HEK293 (cell line): ENCODE results near the gene BCOR.

Experiments
- CTCF ChIA-PET: fragments of 350-600 bp; formaldehyde crosslinking; extraction: SDS; loops from one replicate; lab custom pipeline; 2021; ENCODE audit warnings: antibody characterized with exemption; lab: Yijun Ruan, JAX
- POLR2A ChIA-PET: fragments of 300-600 bp; formaldehyde crosslinking; extraction: SDS; loops from one replicate; lab custom pipeline; 2020; ENCODE audit warnings: antibody characterized with exemption, inconsistent platforms; lab: Yijun Ruan, JAX
- H3K27ac ChIP-seq: fragments of 200-500 bp; sonication (Bioruptor generic); 2 replicates; pipeline ENCODE4 v1.5.1; 2014; ENCODE audit warnings: low read depth, low read length, control low read depth, inconsistent platforms; ENCODE audit errors: extremely low read depth
- H3K36me3 ChIP-seq, 2 experiments: fragments of 200-500 bp in 1 of 2; sonication (Bioruptor generic) in 1 of 2; 1 replicate in 1 of 2; 2 replicates in 1 of 2; pipeline ENCODE4 v1.5.1; 2014 to 2017; ENCODE audit warnings: inconsistent platforms in 2 of 2, low read length in 2 of 2; ENCODE audit not compliant: control insufficient read depth in 2 of 2, insufficient read depth in 1 of 2
- H3K4me1 ChIP-seq: fragments of 200-500 bp; sonication (Bioruptor generic); 2 replicates; pipeline ENCODE4 v1.5.1; 2014; ENCODE audit warnings: mild to moderate bottlenecking, low read length, inconsistent platforms; ENCODE audit not compliant: control insufficient read depth, insufficient read depth
- H3K4me3 ChIP-seq: 2 replicates; pipeline ENCODE4 v1.5.1; 2011; ENCODE audit warnings: low read depth, mild to moderate bottlenecking, control low read depth, low read length, moderate library complexity
- H3K9me3 ChIP-seq: fragments of 200-500 bp; sonication (Bioruptor generic); 2 replicates; pipeline ENCODE4 v1.5.1; 2014; ENCODE audit warnings: low read depth, low read length, inconsistent platforms; ENCODE audit not compliant: control insufficient read depth, insufficient read depth
- EGR2 ChIP-seq: fragments of 450-650 bp; formaldehyde crosslinking; IDR thresholded peaks from 2 replicates; pipeline ENCODE4 v1.5.1; 2016; ENCODE audit warnings: low read depth, missing biosample characterization, missing genetic modification characterization
- KLF10 ChIP-seq: fragments of 450-650 bp; IDR thresholded peaks from 2 replicates; pipeline ENCODE4 v1.5.1; 2018; ENCODE audit warnings: missing biosample characterization, mild to moderate bottlenecking, missing genetic modification characterization
- KLF7 ChIP-seq: fragments of 450-650 bp; formaldehyde crosslinking; IDR thresholded peaks from 2 replicates; pipeline ENCODE4 v1.5.1; 2016; ENCODE audit warnings: missing biosample characterization, missing genetic modification characterization, borderline replicate concordance
- PRDM1 ChIP-seq: fragments of 450-650 bp; formaldehyde crosslinking; IDR thresholded peaks from 2 replicates; pipeline ENCODE4; 2016; ENCODE audit warnings: missing biosample characterization, missing genetic modification characterization
- ZBTB1 ChIP-seq: fragments of 450-650 bp; formaldehyde crosslinking; IDR thresholded peaks from 2 replicates; pipeline ENCODE4 v1.5.1; 2016; ENCODE audit warnings: missing biosample characterization, missing genetic modification characterization
- ZFP69B ChIP-seq: fragments of 450-650 bp; formaldehyde crosslinking; IDR thresholded peaks from 2 replicates; pipeline ENCODE4 v1.5.1; 2016; ENCODE audit warnings: missing biosample characterization, missing genetic modification characterization
- ZNF121 ChIP-seq: fragments of 450-650 bp; formaldehyde crosslinking; IDR thresholded peaks from 2 replicates; pipeline ENCODE4 v1.5.1; 2016; ENCODE audit warnings: missing biosample characterization, missing genetic modification characterization
- ZNF138 ChIP-seq: fragments of 450-650 bp; formaldehyde crosslinking; IDR thresholded peaks from 2 replicates; pipeline ENCODE4 v1.5.1; 2016; ENCODE audit warnings: missing biosample characterization, missing genetic modification characterization, borderline replicate concordance
- ZNF335 ChIP-seq: fragments of 450-650 bp; formaldehyde crosslinking; conservative IDR thresholded peaks from 2 replicates; pipeline ENCODE4 v1.5.1; 2016; ENCODE audit warnings: missing biosample characterization, missing genetic modification characterization
- ZNF341 ChIP-seq: fragments of 450-650 bp; formaldehyde crosslinking; IDR thresholded peaks from 2 replicates; pipeline ENCODE4; 2016; ENCODE audit warnings: low read depth, missing biosample characterization, missing genetic modification characterization
- ZNF350 ChIP-seq: fragments of 450-650 bp; formaldehyde crosslinking; IDR thresholded peaks from 2 replicates; pipeline ENCODE4 v1.5.0; 2017; ENCODE audit warnings: missing biosample characterization, mild to moderate bottlenecking, missing genetic modification characterization
- ZNF426 ChIP-seq: fragments of 450-650 bp; formaldehyde crosslinking; IDR thresholded peaks from 2 replicates; pipeline ENCODE4 v1.5.1; 2017; ENCODE audit warnings: missing biosample characterization, missing genetic modification characterization, mild to moderate bottlenecking, inconsistent platforms, moderate library complexity
- ZNF473 ChIP-seq: fragments of 450-650 bp; formaldehyde crosslinking; IDR thresholded peaks from 2 replicates; pipeline ENCODE4 v1.5.1; 2017; ENCODE audit warnings: missing biosample characterization, missing genetic modification characterization
- ZNF660 ChIP-seq: fragments of 450-650 bp; IDR thresholded peaks from 2 replicates; pipeline ENCODE4 v1.5.1; 2018; ENCODE audit warnings: missing biosample characterization, mild to moderate bottlenecking, missing genetic modification characterization
- ZNF776 ChIP-seq: fragments of 450-650 bp; formaldehyde crosslinking; IDR thresholded peaks from 2 replicates; pipeline ENCODE4 v1.5.0; 2017; ENCODE audit warnings: missing biosample characterization, missing genetic modification characterization, borderline replicate concordance
- ZNF830 ChIP-seq: fragments of 450-650 bp; IDR thresholded peaks from 2 replicates; pipeline ENCODE4 v1.5.0; 2018; ENCODE audit warnings: missing biosample characterization, missing genetic modification characterization, low read depth, mild to moderate bottlenecking, moderate library complexity
- TF ChIP-seq, protein P1 (sequence below): fragments of 450-650 bp; IDR thresholded peaks from 2 replicates; pipeline ENCODE4 v1.5.1; 2018; ENCODE audit warnings: missing biosample characterization, missing genetic modification characterization
- TF ChIP-seq, protein P2 (sequence below): fragments of 450-650 bp; formaldehyde crosslinking; IDR thresholded peaks from 2 replicates; pipeline ENCODE4 v1.5.1; 2016; ENCODE audit warnings: missing biosample characterization, missing genetic modification characterization, low read depth

BCOR gene

DNA sequence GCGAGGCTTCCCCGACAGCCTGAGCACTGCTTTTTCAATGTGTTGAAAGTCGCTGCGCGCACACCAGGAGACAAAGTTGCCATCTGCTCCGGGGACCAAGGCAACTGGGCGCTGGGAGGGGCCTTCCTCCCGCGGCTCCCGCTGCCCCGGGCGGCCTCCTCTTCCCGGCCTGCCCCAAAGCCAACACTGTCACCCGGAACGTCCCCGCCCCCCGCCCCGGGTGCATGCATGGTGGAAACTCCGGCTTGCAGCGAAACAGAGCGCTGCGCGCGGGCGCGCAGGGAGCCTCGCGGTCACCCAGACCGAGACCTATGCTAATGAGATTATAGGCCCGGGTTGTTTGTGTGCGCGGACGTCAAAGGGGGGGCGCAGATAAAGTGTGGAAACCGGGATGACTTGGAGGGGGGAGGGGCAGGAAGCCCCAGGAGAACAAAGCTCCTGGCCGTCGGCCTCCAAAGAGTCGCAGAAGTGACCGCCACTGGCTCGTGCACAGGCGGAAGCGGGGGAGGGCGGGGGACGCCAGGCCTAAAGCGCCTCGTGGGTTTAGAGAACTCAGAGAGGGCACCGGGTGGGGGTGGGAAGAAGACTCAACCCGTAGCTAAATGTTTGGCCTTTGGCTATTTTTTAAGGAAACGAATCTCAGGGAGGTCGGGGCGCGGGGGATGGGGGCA is 88.8 kb downstream of the BCOR start:
- Histone ChIP-seq H3K9me3 (no peaks in the 10 kb centered on the region), H3K36me3 (no peaks in the 10 kb centered on the region), H3K27ac (no peak overlapping the region), H3K4me3 (no peak overlapping the region), H3K4me1 (peaks cover under 1% of the 10 kb centered on the region; the same call in 1 of the 2 replicates)
- TF ChIP-seq KLF10: no peak
- TF ChIP-seq ZNF776 (tag by site-specific recombination): no peak
- TF ChIP-seq ZNF335 (tag by site-specific recombination): no peak
- TF ChIP-seq ZNF426 (tag by site-specific recombination): no peak
- no peak for TF ChIP-seq KLF7 (tag by site-specific recombination)
- no peak for TF ChIP-seq ZNF121 (tag by site-specific recombination)
- TF ChIP-seq, protein P1, sequence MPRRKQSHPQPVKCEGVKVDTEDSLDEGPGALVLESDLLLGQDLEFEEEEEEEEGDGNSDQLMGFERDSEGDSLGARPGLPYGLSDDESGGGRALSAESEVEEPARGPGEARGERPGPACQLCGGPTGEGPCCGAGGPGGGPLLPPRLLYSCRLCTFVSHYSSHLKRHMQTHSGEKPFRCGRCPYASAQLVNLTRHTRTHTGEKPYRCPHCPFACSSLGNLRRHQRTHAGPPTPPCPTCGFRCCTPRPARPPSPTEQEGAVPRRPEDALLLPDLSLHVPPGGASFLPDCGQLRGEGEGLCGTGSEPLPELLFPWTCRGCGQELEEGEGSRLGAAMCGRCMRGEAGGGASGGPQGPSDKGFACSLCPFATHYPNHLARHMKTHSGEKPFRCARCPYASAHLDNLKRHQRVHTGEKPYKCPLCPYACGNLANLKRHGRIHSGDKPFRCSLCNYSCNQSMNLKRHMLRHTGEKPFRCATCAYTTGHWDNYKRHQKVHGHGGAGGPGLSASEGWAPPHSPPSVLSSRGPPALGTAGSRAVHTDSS: no peak
- TF ChIP-seq ZNF473 (tag by site-specific recombination): no peak
- no peak for TF ChIP-seq ZFP69B (tag by site-specific recombination)
- TF ChIP-seq EGR2 (tag by site-specific recombination): no peak
- TF ChIP-seq ZNF341 (tag by site-specific recombination): no peak
- POLR2A ChIA-PET: interaction anchor here (0.7 kb wide), 1 partner anchor 404 kb away, joined by 7 read pairs; no protein-coding TSS in a partner anchor
- CTCF ChIA-PET: no interaction called here

DNA sequence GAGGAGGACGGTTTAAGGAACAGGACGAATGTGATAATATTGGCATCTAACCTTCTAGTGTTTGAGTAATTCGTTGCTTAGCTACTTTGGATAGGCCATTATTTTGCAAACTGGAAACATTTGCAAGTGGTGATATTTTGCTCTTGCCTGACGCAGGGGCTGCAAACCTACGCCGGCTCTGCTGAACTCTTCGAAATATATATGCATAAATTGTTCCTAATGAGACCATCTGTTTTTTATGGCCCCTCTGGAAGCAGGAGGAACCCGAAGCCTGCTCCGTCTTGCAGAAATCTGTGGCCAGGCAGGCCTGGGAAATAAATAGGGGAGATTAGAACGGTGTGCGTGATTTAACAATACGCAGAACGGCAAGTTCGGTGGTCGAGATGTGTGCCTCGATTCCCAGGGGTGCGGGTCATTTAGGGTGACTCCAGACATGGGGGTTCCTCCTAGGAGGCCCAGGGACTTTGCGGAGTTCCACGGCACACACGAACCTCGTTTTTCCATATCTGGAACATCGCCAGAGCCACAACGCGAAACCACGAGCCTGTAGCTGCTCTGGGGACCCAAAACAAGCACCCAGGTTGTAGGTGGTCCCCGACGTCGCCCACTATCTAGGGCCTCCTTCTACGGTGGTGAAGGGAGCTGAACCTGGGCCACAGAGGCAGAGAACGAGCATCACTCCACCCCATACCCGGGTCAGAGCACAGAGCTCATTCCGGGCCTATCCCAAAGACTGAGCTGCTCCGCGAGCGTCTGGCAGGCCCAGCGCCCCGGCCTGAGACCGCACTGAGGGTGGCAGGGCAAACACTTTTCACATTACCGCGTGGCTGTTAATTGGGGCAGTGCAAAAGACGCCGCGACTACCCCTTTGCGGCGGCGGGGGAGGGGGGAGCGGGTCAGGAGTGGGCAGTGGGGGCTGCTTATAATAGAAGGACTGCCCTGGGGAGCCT is 89.7 kb downstream of the BCOR start:
- ChIA-PET POLR2A (no interaction called here), CTCF (no interaction called here)
- H3K36me3 ChIP-seq: no peaks in the 10 kb centered on the region
- TF ChIP-seq, protein P2, sequence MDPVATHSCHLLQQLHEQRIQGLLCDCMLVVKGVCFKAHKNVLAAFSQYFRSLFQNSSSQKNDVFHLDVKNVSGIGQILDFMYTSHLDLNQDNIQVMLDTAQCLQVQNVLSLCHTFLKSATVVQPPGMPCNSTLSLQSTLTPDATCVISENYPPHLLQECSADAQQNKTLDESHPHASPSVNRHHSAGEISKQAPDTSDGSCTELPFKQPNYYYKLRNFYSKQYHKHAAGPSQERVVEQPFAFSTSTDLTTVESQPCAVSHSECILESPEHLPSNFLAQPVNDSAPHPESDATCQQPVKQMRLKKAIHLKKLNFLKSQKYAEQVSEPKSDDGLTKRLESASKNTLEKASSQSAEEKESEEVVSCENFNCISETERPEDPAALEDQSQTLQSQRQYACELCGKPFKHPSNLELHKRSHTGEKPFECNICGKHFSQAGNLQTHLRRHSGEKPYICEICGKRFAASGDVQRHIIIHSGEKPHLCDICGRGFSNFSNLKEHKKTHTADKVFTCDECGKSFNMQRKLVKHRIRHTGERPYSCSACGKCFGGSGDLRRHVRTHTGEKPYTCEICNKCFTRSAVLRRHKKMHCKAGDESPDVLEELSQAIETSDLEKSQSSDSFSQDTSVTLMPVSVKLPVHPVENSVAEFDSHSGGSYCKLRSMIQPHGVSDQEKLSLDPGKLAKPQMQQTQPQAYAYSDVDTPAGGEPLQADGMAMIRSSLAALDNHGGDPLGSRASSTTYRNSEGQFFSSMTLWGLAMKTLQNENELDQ (tag by site-specific recombination): no peak
- no peak for TF ChIP-seq ZNF660 (tag by site-specific recombination)
- no peak overlapping the region for H3K27ac ChIP-seq
- H3K4me3 ChIP-seq: no peak overlapping the region
- H3K4me1 ChIP-seq: peaks cover 5% of the 10 kb centered on the region
- H3K9me3 ChIP-seq: no peaks in the 10 kb centered on the region

DNA sequence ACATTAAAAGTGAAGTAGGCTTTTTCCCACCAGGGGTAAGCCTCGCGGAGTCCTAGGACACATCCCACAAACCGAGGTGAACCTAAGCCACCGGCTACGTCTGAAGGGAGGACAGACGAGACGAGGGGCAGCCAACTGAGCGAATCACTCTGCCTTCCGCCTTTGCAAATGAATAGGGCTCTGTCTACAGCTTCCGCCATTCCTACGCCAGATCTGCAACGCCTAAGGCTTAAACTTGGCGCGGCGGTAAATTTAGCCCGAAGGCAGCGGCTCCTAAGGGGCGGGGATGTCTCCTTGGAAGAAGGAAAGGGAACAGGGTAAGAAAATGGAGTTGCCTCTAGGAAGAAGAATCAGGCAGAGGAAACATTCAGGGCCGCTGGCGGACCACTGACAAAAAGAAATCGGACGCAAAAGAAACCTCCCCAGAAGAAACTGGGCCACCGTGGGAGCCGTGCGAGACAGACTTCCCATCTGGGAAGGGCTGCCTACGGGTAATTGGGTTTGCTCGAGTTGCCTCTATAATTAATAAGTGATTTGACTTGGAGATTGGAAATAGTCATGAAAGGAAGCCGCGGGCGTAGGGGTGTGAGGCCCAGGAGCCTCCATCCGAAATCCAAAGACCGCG is 90.5 kb downstream of the BCOR start:
- Histone ChIP-seq H3K4me1 (peaks cover 5% of the 10 kb centered on the region), H3K36me3 (no peaks in the 10 kb centered on the region), H3K9me3 (no peaks in the 10 kb centered on the region), H3K27ac (no peak overlapping the region)
- ChIA-PET CTCF (no interaction called here), POLR2A (no interaction called here)
- TF ChIP-seq ZNF341 (tag by site-specific recombination): no peak
- no peak for TF ChIP-seq ZNF138 (tag by site-specific recombination)
- TF ChIP-seq ZBTB1 (tag by site-specific recombination): no peak
- TF ChIP-seq ZNF830 (tag by site-specific recombination): no peak
- no peak for TF ChIP-seq ZNF350 (tag by site-specific recombination)
- TF ChIP-seq PRDM1: no peak
- TF ChIP-seq, all 188 proteins: peak for 0
- H3K4me3 ChIP-seq: no peak overlapping the region
